B cell (primary cell): ENCODE measurements around the gene WFIKKN2. TPM values are rescaled to one million over a fixed set of nuclear protein-coding genes. Genes with fewer than 3 reads are reported as not detected.

Experiments
- ATAC-seq: fragments of 200-7000 bp; cut with Tn5 transposase; one replicate; pipeline ENCODE4 v1.10.0; 2021; ENCODE audit warnings: low read depth, mild to moderate bottlenecking, moderate number of reproducible peaks, moderate library complexity
- CTCF ChIA-PET: fragments of 350-600 bp; sonication (Branson Sonifier 250); formaldehyde crosslinking; loops from one replicate; lab custom pipeline; 2021; ENCODE audit warnings: antibody characterized with exemption, inconsistent platforms; lab: Charles Lee
- POLR2A ChIA-PET: fragments of 350-600 bp; sonication (Branson Sonifier 250); formaldehyde crosslinking; loops from one replicate; lab custom pipeline; 2021; ENCODE audit warnings: antibody characterized with exemption; lab: Charles Lee
- DNase-seq: peaks from one replicate; pipeline ENCODE4 v3.0.0; 2013
- H2AFZ ChIP-seq: 2 replicates; pipeline ENCODE4 v1.6.1; 2012; ENCODE audit warnings: mild to moderate bottlenecking, low read depth, low read length; ENCODE audit not compliant: insufficient read depth, poor library complexity, severe bottlenecking
- H3K27ac ChIP-seq, 2 donors: 1 replicate in 1 of 2; 2 replicates in 1 of 2; pipeline ENCODE4 v1.5.1; 2012 to 2013; ENCODE audit warnings: low read length in 2 of 2, mild to moderate bottlenecking in 2 of 2, moderate library complexity in 1 of 2
- H3K27me3 ChIP-seq, 4 experiments: fragments of 200-600 bp in 1 of 4; sonication (generic) in 1 of 4; replicated peaks in 1 of 4; 1 replicate in 2 of 4; 2 replicates in 2 of 4; pipeline versions ENCODE4 v1.6.1 to v1.7.0; 2013 to 2016; ENCODE audit warnings: low read length in 3 of 4, mild to moderate bottlenecking in 2 of 4, mixed read lengths in 1 of 4, moderate library complexity in 1 of 4; ENCODE audit not compliant: insufficient read depth in 4 of 4, control insufficient read depth in 3 of 4; ENCODE audit errors: control extremely low read depth in 1 of 4
- H3K36me3 ChIP-seq, 2 experiments: replicated peaks in 1 of 2; 1 replicate in 1 of 2; 2 replicates in 1 of 2; pipeline versions ENCODE4 v1.6.1 to v1.7.1; 2013; ENCODE audit warnings: low read length in 1 of 2; ENCODE audit not compliant: insufficient read depth in 2 of 2, control insufficient read depth in 1 of 2; ENCODE audit errors: control extremely low read depth in 1 of 2, extremely low read depth in 1 of 2
- H3K4me1 ChIP-seq, 2 donors: fragments of 200-600 bp in 1 of 2; sonication (generic) in 1 of 2; 1 replicate in 1 of 2; 2 replicates in 1 of 2; pipeline versions ENCODE4 v1.5.1 to v1.6.1; 2013 to 2017; ENCODE audit warnings: low read length in 2 of 2; ENCODE audit not compliant: control insufficient read depth in 2 of 2, insufficient read depth in 2 of 2
- H3K4me2 ChIP-seq: replicated peaks from 2 replicates; pipeline ENCODE3; 2012; ENCODE audit warnings: mild to moderate bottlenecking, low read depth, low read length; ENCODE audit not compliant: poor library complexity, severe bottlenecking
- H3K4me3 ChIP-seq, 5 experiments: fragments of 200-600 bp in 1 of 5; sonication (generic) in 1 of 5; 1 replicate in 3 of 5; 2 replicates in 2 of 5; pipeline versions ENCODE4 v1.5.1 to v1.7.0; 2011 to 2016; ENCODE audit warnings: low read length in 4 of 5, mild to moderate bottlenecking in 4 of 5, low read depth in 2 of 5, control low read depth in 1 of 5, moderate library complexity in 1 of 5; ENCODE audit not compliant: insufficient read depth in 1 of 5; ENCODE audit errors: control extremely low read depth in 1 of 5, extremely low read depth in 1 of 5
- H3K79me2 ChIP-seq: fragments of 200-600 bp; sonication (generic); one replicate; pipeline ENCODE4 v1.6.0; 2016; ENCODE audit warnings: low read length; ENCODE audit not compliant: control insufficient read depth, insufficient read depth
- H3K9ac ChIP-seq: fragments of 200-600 bp; sonication (generic); 2 replicates; pipeline ENCODE4 v1.6.1; 2017; ENCODE audit warnings: mild to moderate bottlenecking, low read length, moderate library complexity
- H3K9me3 ChIP-seq, 3 donors: one replicate each; pipeline versions ENCODE4 v1.6.1 to v1.7.1; 2013; ENCODE audit warnings: low read length in 2 of 3; ENCODE audit not compliant: control insufficient read depth in 2 of 3, insufficient read depth in 1 of 3; ENCODE audit errors: control extremely low read depth in 1 of 3
- H4K20me1 ChIP-seq: 2 replicates; pipeline ENCODE4 v1.6.0; 2012; ENCODE audit warnings: mild to moderate bottlenecking, low read length; ENCODE audit not compliant: insufficient read depth, control insufficient read depth, poor library complexity, severe bottlenecking
- H3K27ac Mint-ChIP-seq: one replicate; pipeline ENCODE4 v1.8.0; 2021; ENCODE audit warnings: mixed read lengths
- H3K27me3 Mint-ChIP-seq: one replicate; pipeline ENCODE4 v1.8.0; 2021; ENCODE audit warnings: mixed read lengths
- H3K4me1 Mint-ChIP-seq: one replicate; pipeline ENCODE4 v1.8.0; 2021; ENCODE audit warnings: mixed read lengths
- H3K4me3 Mint-ChIP-seq: one replicate; pipeline ENCODE4 v1.8.0; 2021; ENCODE audit warnings: mixed read lengths
- H3K9me3 Mint-ChIP-seq: one replicate; pipeline ENCODE4 v1.8.0; 2022; ENCODE audit warnings: mixed read lengths; ENCODE audit not compliant: insufficient read depth
- CTCF ChIP-seq: fragments of 200-600 bp; IDR thresholded peaks from one replicate; pipeline ENCODE4 v1.8.0; 2022; ENCODE audit warnings: antibody characterized with exemption, mild to moderate bottlenecking
- EZH2 ChIP-seq: IDR thresholded peaks from 2 replicates; pipeline ENCODE4 v1.6.1; 2012; ENCODE audit warnings: borderline replicate concordance, low read depth, mild to moderate bottlenecking, moderate library complexity, low read length; ENCODE audit not compliant: insufficient read depth, poor library complexity, severe bottlenecking
- WGBS: methylation state at CpG from one replicate; pipeline ENCODE4 v1.1.5; 2013; ENCODE audit warnings: missing lambda C conversion rate; ENCODE audit not compliant: insufficient coverage; 5-methylcytosine and 5-hydroxymethylcytosine counted together
- intact Hi-C: fragments of 100-400 bp; cut with micrococcal nuclease; formaldehyde crosslinking; loops from one replicate; pipeline ENCODE4 v1.10.0; 2022
- polyA plus RNA-seq: library from polyadenylated mRNA; depleted of rRNA; stranded (reverse); fragments of >200 nt; gene quantifications from 2 replicates; pipeline ENCODE4 v1.2.3, GENCODE V29; 2012
- total RNA-seq, 2 donors: library from RNA; stranded (reverse); fragments of 120-200 nt in 1 of 2; gene quantifications; 1 replicate in 1 of 2; 2 replicates in 1 of 2; pipeline versions ENCODE4 v1.2.3 to v1.2.4, GENCODE V29; 2013 to 2022

WFIKKN2 gene
- total and polyA plus RNA-seq, 2 donors (not counting 1 experiment from before 2014, with no cell fraction given), result not detected

GRCh38 chr17:50889528-50890118 lies 54.2 kb downstream of the WFIKKN2 start:
- no peaks in the 10 kb centered on the region for H3K36me3 ChIP-seq
- H3K27me3 Mint-ChIP-seq, result no peaks in the 10 kb centered on the region
- 84% methylated on average over 3 of the region's 3 CpGs for WGBS
- no peak overlapping the region for H3K4me3 Mint-ChIP-seq
- no peak for TF ChIP-seq EZH2
- no peak for TF ChIP-seq CTCF
- no peaks in the 10 kb centered on the region for H3K9me3 ChIP-seq
- ChIA-PET POLR2A (no interaction called here), CTCF (interaction anchor here (0.8 kb wide), 1 partner anchor 33 kb away, joined by 3 read pairs; no protein-coding TSS in a partner anchor)
- intact Hi-C loops, result no loop called here
- ATAC-seq, result no peak
- no peak overlapping the region for H3K9ac ChIP-seq
- no peak overlapping the region for H2AFZ ChIP-seq
- H3K4me1 ChIP-seq, result peaks cover 0 to under 1% of the 10 kb centered on the region in 2 donors
- no peak overlapping the region for H3K4me3 ChIP-seq
- H3K27ac Mint-ChIP-seq, result no peak overlapping the region
- H3K9me3 Mint-ChIP-seq, result no peaks in the 10 kb centered on the region
- no peaks in the 10 kb centered on the region for H3K4me1 Mint-ChIP-seq
- no peaks in the 10 kb centered on the region for H4K20me1 ChIP-seq
- H3K79me2 ChIP-seq, result no peaks in the 10 kb centered on the region
- H3K27me3 ChIP-seq, result no peaks in the 10 kb centered on the region
- no peak for DNase-seq
- no peak overlapping the region for H3K4me2 ChIP-seq
- no peak overlapping the region for H3K27ac ChIP-seq

- Histone ChIP-seq H3K9ac (no peak overlapping the region), H3K27ac (no peak overlapping the region), H3K4me3 (no peak overlapping the region), H2AFZ (no peak overlapping the region), H3K27me3 (no peaks in the 10 kb centered on the region), H4K20me1 (no peaks in the 10 kb centered on the region), H3K36me3 (no peaks in the 10 kb centered on the region), H3K79me2 (no peaks in the 10 kb centered on the region), H3K4me2 (no peak overlapping the region), H3K4me1 (no peaks in the 10 kb centered on the region), H3K9me3 (no peaks in the 10 kb centered on the region)
- H3K9me3 Mint-ChIP-seq, result no peaks in the 10 kb centered on the region
- 93% methylated on average over 9 of the region's 12 CpGs for WGBS
- no peaks in the 10 kb centered on the region for H3K4me1 Mint-ChIP-seq
- CTCF ChIA-PET, result interaction anchor here (1.5 kb wide), 1 partner anchor 12 kb away, joined by 3 read pairs; no protein-coding TSS in a partner anchor
- H3K27me3 Mint-ChIP-seq, result no peaks in the 10 kb centered on the region
- POLR2A ChIA-PET, result no interaction called here
- H3K4me3 Mint-ChIP-seq, result no peak overlapping the region
- ATAC-seq (no peak), DNase-seq (no peak)
- intact Hi-C loops, result no loop called here
- TF ChIP-seq CTCF, result no peak
- no peak for TF ChIP-seq EZH2
- H3K27ac Mint-ChIP-seq, result no peak overlapping the region
Observed at GRCh38 chr17:50890675-50891516, 55.5 kb downstream of the WFIKKN2 start.
